HG02763 (cell line): Measurements from ENCODE around the gene TCF7L2.

Source experiments
- ATAC-seq: cut with Tn5 transposase; IDR thresholded peaks from one replicate; pipeline ENCODE4 v1.9.1; 2021; ENCODE audit warnings: mild to moderate bottlenecking, moderate library complexity; ENCODE audit not compliant: unreplicated experiment

Gene TCF7L2

DNA sequence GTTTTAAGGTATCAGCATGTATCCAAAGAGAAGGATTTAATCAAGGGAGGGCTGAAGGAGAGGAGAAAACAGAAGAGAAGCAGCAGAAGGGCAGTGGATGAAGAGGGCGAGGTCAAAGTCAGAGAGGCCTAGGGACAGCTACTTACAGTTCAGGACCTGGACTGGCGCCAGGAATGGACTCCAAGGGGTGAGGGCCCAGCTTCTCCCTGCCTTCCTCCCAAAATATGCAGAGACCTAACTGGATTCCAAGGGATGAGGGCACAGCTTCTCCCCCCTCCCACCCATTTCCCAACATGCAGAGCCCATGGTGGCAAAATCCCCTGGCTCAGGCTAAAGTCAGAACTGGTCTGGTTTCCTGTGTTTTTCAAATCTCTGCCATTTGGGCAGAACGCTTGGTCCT is 3.4 kb upstream of the TCF7L2 start:
- no peak for ATAC-seq

- ATAC-seq, result no peak
Observed at GRCh38 chr10:112948196-112948595, 1.9 kb upstream of the TCF7L2 start.

- ATAC-seq, result no peak
Observed at GRCh38 chr10:112949143-112949823, 764 bp upstream of the TCF7L2 start.

- no peak for ATAC-seq
Observed at GRCh38 chr10:112950714-112951358, 789 bp downstream of the TCF7L2 start.

- ATAC-seq, result no peak
Observed at GRCh38 chr10:112951359-112952281, 1.6 kb downstream of the TCF7L2 start.

DNA sequence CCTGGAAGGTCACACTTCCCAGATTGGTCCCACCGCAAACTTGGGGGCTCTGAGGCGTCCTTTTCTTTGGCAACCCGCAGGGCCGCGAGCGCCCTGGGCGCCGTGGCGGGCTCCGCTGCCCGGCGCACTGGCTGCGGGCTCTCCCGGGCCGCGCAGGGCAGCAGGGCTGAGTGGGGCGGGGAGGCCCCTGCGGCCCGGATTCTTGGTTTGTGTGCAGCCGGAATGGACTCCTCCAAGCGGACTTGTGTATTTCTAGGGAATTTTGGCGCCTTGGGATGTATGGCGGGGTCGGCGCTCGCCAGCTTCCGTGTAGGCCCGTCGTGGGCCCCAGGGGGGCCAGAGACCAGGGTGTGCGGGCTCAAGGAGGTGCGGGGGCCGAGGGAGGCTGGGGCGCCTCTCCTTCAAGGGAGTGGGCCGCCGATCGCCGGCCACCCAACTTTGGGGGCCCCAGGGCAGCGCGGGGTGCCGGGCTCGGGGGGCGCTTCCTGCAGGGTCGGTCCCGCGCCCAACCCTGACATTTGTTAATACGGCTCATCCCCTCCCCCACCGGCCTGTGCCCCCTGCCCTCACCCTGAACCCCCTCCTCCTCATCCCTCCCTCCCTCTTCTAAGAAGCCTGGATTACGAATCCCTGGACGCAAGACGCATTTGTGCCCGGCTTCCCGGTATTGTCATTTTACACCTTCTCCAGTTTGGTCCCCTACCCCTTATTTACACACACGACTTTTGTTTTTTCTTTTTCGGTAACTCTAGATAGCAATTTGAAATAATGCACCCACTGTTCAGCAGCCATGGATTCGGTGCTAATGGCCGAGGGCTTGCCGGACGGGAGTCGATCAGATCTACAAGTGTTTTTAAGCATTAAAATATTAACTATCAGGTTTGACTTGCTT is 2.5 kb downstream of the TCF7L2 start:
- no peak for ATAC-seq

DNA sequence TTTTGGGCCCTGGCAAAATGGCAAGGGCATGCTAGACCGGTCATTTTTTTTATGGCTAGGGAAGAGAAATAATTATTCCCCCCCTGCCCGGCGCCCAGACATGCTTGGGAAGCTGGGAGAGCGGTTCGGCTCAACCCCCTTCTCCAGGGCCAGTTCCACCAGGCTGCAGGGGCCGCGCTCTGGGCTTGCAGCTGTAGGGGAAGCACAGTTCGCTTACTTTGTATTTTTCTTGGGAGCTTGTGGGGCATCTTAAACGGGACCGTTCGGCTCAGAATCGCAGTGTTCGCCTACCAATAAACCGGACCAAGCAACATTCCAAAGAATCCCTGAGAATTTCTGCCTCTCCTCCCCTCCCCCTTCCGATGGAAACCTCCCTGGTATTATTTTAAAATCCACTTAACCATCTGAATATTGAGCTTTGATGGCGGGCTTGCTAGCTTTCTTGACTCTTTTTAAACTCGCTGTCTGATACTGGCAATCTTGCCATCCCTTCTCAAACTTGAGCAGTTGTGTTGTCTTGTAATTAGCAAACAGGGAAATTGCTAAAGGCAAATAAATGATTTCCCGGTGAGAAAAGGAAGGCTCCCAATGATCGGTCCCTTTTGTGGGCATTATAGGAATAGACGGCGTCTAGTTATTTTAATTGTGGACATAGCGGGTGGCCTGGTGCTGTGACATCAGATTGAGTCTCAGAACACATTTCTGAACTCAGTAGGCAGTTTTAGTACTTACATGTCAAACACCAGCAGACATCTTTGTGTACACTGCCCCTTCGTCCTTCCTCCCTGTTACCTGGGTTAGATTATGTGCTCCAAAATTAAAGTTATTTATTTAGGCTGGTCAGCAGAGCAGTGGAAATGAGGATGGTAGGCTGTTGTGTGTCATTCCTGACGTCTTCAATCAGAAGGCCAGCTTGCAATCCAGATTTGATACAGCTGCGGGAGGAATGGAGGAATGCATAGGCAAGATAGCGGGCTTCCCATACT is 3.4 kb downstream of the TCF7L2 start:
- no peak for ATAC-seq

DNA sequence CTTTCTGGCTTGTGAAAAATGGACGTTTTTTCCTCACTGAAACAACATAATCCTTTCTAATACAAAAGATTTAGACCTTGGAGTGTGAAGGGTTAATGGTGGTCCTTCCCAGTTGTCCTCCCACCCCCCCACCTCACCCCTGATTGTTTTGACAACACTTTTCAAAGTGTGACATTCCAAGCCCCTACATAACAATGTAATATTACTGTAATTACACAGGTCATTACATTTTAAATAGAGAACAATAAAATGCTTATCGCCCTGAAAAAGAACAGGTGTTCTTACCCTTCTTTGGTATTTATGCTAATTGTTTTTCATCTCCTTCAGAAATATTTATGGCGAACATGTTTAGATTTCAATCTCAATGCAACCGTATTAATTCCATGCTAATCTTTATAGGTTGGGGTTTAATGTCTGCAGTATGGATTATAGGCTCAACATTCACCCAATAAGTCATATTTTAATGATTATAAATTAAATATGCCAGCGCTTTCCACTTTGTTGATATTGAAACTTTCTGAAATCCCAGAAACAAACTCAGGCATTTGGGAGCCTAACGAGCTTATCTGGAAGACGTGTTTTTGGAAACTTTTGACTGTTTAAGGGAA is 5.0 kb downstream of the TCF7L2 start:
- ATAC-seq, result no peak

- no peak for ATAC-seq
Observed at GRCh38 chr10:112955582-112956421, 5.8 kb downstream of the TCF7L2 start.

- no peak for ATAC-seq
Observed at GRCh38 chr10:112956631-112957350, 6.7 kb downstream of the TCF7L2 start.

- ATAC-seq, result no peak
Observed at GRCh38 chr10:112957640-112958092, 7.6 kb downstream of the TCF7L2 start.

GRCh38 chr10:112958275-112958995 is 8.4 kb downstream of the TCF7L2 start:
- ATAC-seq, result no peak

GRCh38 chr10:112959207-112959838 is 9.3 kb downstream of the TCF7L2 start:
- no peak for ATAC-seq

DNA sequence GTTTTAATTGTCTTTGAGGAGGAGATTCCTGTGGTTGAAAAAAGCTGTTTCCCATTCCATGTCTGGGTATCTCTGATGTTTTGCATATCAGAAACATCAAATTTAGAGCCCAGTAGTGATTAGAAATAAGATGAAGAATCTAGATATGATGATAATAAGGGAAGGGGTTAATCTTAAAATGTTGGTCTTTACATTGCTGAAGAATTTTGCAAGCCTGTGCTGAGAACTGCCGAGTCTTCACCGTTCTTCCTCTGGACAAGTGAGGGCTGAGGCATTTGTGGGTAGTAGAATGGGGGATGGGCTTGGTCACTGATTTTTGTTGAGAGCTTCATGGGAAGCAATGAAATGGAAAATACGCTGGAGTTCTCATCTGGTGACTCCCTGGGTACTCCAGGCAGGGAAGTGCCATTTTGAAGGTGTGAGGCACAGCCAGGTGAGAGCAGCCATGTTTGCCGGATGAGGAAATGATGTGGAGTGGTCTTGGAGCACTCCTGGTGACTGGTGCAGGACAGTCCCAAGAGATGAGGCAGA is 10.2 kb downstream of the TCF7L2 start:
- no peak for ATAC-seq

GRCh38 chr10:112961609-112962008 is 11.6 kb downstream of the TCF7L2 start:
- no peak for ATAC-seq

GRCh38 chr10:112962343-112962742 is 12.3 kb downstream of the TCF7L2 start:
- no peak for ATAC-seq
